ENCODE data around the gene AFAP1.

DNA sequence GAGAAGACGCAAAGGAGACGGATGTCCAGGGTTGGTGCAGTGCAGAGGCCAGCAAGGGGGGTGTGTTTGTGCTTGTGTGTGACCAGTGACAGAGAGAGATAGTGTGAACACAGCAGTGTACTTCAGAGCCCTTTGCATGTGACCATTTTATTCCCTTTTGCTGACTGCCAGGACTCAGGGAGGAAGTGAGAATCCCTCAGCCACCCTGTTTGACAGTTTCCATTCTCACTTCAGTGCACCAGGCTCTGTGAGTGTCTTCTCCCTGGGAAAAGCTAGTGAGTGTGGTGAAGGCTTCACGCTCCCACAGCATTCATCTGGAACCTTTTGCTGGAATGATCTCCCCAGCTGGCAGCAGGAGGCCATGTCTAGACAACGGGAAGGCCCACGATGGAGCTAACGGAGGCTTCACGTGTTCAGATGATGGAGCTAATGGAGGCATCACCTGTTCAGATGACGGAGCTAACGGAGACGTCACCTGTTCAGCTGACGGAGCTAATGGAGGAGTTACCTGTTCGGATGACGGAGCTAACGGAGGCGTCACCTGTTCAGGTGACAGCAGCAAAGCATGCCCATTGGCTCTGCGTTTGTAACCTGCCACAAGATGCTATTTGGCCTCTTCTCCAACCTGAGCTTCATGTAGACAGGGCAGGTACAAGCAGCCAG lies 195.4 kb downstream of the AFAP1 start:
- TF ChIP-seq POLR2AphosphoS5 (IDR thresholded peaks at IDR 0.05; ENCODE audit: low read depth, low read length) (no peak), SIN3A (IDR thresholded peaks at IDR 0.05; ENCODE audit: borderline replicate concordance, insufficient read depth, low read depth, low read length) (no peak), TCF7L2 (IDR thresholded peaks at IDR 0.05; ENCODE audit: low read depth, low read length) (no peak)
- TF ChIP-seq, protein P1, sequence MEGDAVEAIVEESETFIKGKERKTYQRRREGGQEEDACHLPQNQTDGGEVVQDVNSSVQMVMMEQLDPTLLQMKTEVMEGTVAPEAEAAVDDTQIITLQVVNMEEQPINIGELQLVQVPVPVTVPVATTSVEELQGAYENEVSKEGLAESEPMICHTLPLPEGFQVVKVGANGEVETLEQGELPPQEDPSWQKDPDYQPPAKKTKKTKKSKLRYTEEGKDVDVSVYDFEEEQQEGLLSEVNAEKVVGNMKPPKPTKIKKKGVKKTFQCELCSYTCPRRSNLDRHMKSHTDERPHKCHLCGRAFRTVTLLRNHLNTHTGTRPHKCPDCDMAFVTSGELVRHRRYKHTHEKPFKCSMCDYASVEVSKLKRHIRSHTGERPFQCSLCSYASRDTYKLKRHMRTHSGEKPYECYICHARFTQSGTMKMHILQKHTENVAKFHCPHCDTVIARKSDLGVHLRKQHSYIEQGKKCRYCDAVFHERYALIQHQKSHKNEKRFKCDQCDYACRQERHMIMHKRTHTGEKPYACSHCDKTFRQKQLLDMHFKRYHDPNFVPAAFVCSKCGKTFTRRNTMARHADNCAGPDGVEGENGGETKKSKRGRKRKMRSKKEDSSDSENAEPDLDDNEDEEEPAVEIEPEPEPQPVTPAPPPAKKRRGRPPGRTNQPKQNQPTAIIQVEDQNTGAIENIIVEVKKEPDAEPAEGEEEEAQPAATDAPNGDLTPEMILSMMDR (IDR thresholded peaks at IDR 0.05): no peak
- TF ChIP-seq, protein P2, sequence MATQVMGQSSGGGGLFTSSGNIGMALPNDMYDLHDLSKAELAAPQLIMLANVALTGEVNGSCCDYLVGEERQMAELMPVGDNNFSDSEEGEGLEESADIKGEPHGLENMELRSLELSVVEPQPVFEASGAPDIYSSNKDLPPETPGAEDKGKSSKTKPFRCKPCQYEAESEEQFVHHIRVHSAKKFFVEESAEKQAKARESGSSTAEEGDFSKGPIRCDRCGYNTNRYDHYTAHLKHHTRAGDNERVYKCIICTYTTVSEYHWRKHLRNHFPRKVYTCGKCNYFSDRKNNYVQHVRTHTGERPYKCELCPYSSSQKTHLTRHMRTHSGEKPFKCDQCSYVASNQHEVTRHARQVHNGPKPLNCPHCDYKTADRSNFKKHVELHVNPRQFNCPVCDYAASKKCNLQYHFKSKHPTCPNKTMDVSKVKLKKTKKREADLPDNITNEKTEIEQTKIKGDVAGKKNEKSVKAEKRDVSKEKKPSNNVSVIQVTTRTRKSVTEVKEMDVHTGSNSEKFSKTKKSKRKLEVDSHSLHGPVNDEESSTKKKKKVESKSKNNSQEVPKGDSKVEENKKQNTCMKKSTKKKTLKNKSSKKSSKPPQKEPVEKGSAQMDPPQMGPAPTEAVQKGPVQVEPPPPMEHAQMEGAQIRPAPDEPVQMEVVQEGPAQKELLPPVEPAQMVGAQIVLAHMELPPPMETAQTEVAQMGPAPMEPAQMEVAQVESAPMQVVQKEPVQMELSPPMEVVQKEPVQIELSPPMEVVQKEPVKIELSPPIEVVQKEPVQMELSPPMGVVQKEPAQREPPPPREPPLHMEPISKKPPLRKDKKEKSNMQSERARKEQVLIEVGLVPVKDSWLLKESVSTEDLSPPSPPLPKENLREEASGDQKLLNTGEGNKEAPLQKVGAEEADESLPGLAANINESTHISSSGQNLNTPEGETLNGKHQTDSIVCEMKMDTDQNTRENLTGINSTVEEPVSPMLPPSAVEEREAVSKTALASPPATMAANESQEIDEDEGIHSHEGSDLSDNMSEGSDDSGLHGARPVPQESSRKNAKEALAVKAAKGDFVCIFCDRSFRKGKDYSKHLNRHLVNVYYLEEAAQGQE (IDR thresholded peaks at IDR 0.05; ENCODE audit: insufficient read depth in 1 of 2, low read depth in 2 of 2, low read length in 1 of 2): no peak
